HCT116 (cell line): ENCODE measurements around the gene NTRK3. TPM values are rescaled to one million over a fixed set of nuclear protein-coding genes. Genes with fewer than 3 reads are reported as not detected.

Experiments
- ATAC-seq: fragments of 200-7000 bp; cut with Tn5 transposase; 2 replicates; pipeline ENCODE4 v1.9.1; 2020; ENCODE audit warnings: mild to moderate bottlenecking, moderate library complexity
- BruUV-seq: library from RNA; stranded (reverse); fragments of 400-500 nt; replicated peaks from 2 replicates; lab custom pipeline; 2021; lab: Mats Ljungman, UMichigan
- CTCF ChIA-PET: fragments of 300-600 bp; sonication (Branson Sonifier 250); formaldehyde crosslinking; loops from one replicate; lab custom pipeline; 2021; ENCODE audit warnings: antibody characterized with exemption; lab: Charles Lee
- POLR2A ChIA-PET: fragments of 300-600, 350-600 bp; sonication (Branson Sonifier 250); formaldehyde crosslinking; loops from one replicate; lab custom pipeline; 2021; ENCODE audit warnings: antibody characterized with exemption; lab: Charles Lee
- RAD21 ChIA-PET, 2 experiments: fragments of 300-600 bp; sonication (Branson Sonifier 250); formaldehyde crosslinking; loops; one replicate each; lab custom pipeline; 2023; ENCODE audit warnings: low total read pairs in 2 of 2; ENCODE audit not compliant: uncharacterized antibody in 2 of 2, unreplicated experiment in 2 of 2, low non-redundant PET in 1 of 2; lab: Charles Lee
- DNase-seq: peaks from one replicate; pipeline ENCODE4 v3.0.0-alpha.2; 2010; ENCODE audit warnings: low read depth, low spot score
- H2AFZ ChIP-seq: fragments of 200-600 bp; shearing (Covaris generic), sonication (generic); 2 replicates; pipeline ENCODE4 v1.6.1; 2017; ENCODE audit warnings: low read depth, mixed run types, mixed read lengths, antibody characterized with exemption, low read length; ENCODE audit not compliant: poor library complexity, severe bottlenecking
- H3K27ac ChIP-seq: 2 replicates; pipeline ENCODE4 v1.5.1; 2012; ENCODE audit warnings: low read depth, low read length
- H3K27me3 ChIP-seq: fragments of 200-600 bp; sonication (generic); 2 replicates; pipeline ENCODE4 v1.6.1; 2016; ENCODE audit warnings: mixed run types, low read length, mixed read lengths; ENCODE audit not compliant: insufficient read depth
- H3K36me3 ChIP-seq, 2 experiments: fragments of 200-500 bp in 1 of 2; fragments of 200-600 bp in 1 of 2; sonication (Bioruptor generic) in 1 of 2; sonication (generic) in 1 of 2; 2 replicates each; pipeline versions ENCODE4 v1.5.1 to v1.6.1; 2014 to 2016; ENCODE audit warnings: low read length in 2 of 2, inconsistent platforms in 1 of 2, mixed read lengths in 1 of 2, mixed run types in 1 of 2; ENCODE audit not compliant: insufficient read depth in 2 of 2, control insufficient read depth in 1 of 2
- H3K4me1 ChIP-seq, 2 experiments: fragments of 200-600 bp in 1 of 2; sonication (generic) in 1 of 2; 2 replicates each; pipeline versions ENCODE4 v1.5.1 to v1.6.1; 2012 to 2017; ENCODE audit warnings: low read length in 2 of 2, inconsistent platforms in 1 of 2, mild to moderate bottlenecking in 1 of 2, mixed read lengths in 1 of 2, mixed run types in 1 of 2, moderate library complexity in 1 of 2; ENCODE audit not compliant: insufficient read depth in 2 of 2, control insufficient read depth in 1 of 2
- H3K4me2 ChIP-seq: fragments of 200-600 bp; sonication (generic); 2 replicates; pipeline ENCODE4 v1.6.1; 2017; ENCODE audit warnings: mixed run types, low read length, mixed read lengths
- H3K4me3 ChIP-seq, 2 experiments: fragments of 200-600 bp in 1 of 2; sonication (generic) in 1 of 2; replicated peaks in 1 of 2; 2 replicates each; pipeline ENCODE4 v1.5.1; 2011 to 2016; ENCODE audit warnings: low read length in 2 of 2, control low read depth in 1 of 2, low read depth in 1 of 2, mild to moderate bottlenecking in 1 of 2, mixed read lengths in 1 of 2, mixed run types in 1 of 2
- H3K79me2 ChIP-seq: fragments of 200-600 bp; sonication (generic); 2 replicates; pipeline ENCODE4 v1.6.1; 2017; ENCODE audit warnings: mild to moderate bottlenecking, mixed run types, low read length, moderate library complexity, mixed read lengths; ENCODE audit not compliant: insufficient read depth
- H3K9ac ChIP-seq: fragments of 200-600 bp; sonication (generic); 2 replicates; pipeline ENCODE4 v1.6.1; 2016; ENCODE audit warnings: low read length, mixed read lengths
- H3K9me2 ChIP-seq: fragments of 200-600 bp; sonication (generic), shearing (Covaris generic); 2 replicates; pipeline ENCODE4 v1.6.1; 2017; ENCODE audit warnings: mixed run types, mild to moderate bottlenecking, moderate library complexity; ENCODE audit not compliant: insufficient read depth
- H3K9me3 ChIP-seq, 2 experiments: fragments of 200-500 bp in 1 of 2; fragments of 200-600 bp in 1 of 2; sonication (Bioruptor generic) in 1 of 2; sonication (generic) in 1 of 2; 2 replicates each; pipeline ENCODE4 v1.6.1; 2014 to 2017; ENCODE audit warnings: low read length in 2 of 2, mixed read lengths in 2 of 2, inconsistent platforms in 1 of 2, low read depth in 1 of 2, mild to moderate bottlenecking in 1 of 2, mixed run types in 1 of 2, moderate library complexity in 1 of 2; ENCODE audit not compliant: control insufficient read depth in 1 of 2, insufficient read depth in 1 of 2
- H4K20me1 ChIP-seq: fragments of 200-600 bp; sonication (generic), shearing (Covaris generic); 2 replicates; pipeline ENCODE4 v1.6.1; 2017; ENCODE audit warnings: mixed run types, mild to moderate bottlenecking, moderate library complexity; ENCODE audit not compliant: insufficient read depth
- CEBPB ChIP-seq: IDR thresholded peaks from 2 replicates; pipeline ENCODE4 v1.6.1; 2012; ENCODE audit warnings: low read depth
- EGR1 ChIP-seq: IDR thresholded peaks from 2 replicates; pipeline ENCODE4 v1.6.1; 2012; ENCODE audit warnings: low read depth
- EZH2 ChIP-seq: fragments of 200-600 bp; sonication (generic); IDR thresholded peaks from 2 replicates; pipeline ENCODE4 v1.6.1; 2017; ENCODE audit warnings: antibody characterized with exemption, mixed run types
- EZH2phosphoT487 ChIP-seq: fragments of 200-600 bp; IDR thresholded peaks from 2 replicates; pipeline ENCODE4 v1.6.1; 2018; ENCODE audit warnings: antibody characterized with exemption, borderline replicate concordance
- FOSL1 ChIP-seq: IDR thresholded peaks from 2 replicates; pipeline ENCODE4 v1.6.1; 2012; ENCODE audit warnings: low read depth
- JUND ChIP-seq: IDR thresholded peaks from 2 replicates; pipeline ENCODE4 v1.6.1; 2012
- POLR2A ChIP-seq: IDR thresholded peaks from 2 replicates; pipeline ENCODE4 v1.7.0; 2011; ENCODE audit warnings: borderline replicate concordance; ENCODE audit not compliant: insufficient read depth, insufficient read length; ENCODE audit errors: extremely low read depth
- POLR2AphosphoS5 ChIP-seq: IDR thresholded peaks from 2 replicates; pipeline ENCODE4 v1.6.1; 2011; ENCODE audit warnings: mild to moderate bottlenecking, low read depth, low read length, moderate library complexity
- RAD21 ChIP-seq: IDR thresholded peaks from 2 replicates; pipeline ENCODE4 v1.6.1; 2012; ENCODE audit warnings: low read depth, mild to moderate bottlenecking
- SIN3A ChIP-seq: IDR thresholded peaks from 2 replicates; pipeline ENCODE4 v1.6.1; 2012; ENCODE audit warnings: low read depth
- SRF ChIP-seq: IDR thresholded peaks from 2 replicates; pipeline ENCODE4 v1.6.1; 2012; ENCODE audit warnings: low read depth
- YY1 ChIP-seq: IDR thresholded peaks from 2 replicates; pipeline ENCODE4 v1.6.1; 2011; ENCODE audit warnings: low read length, low read depth, moderate library complexity, mild to moderate bottlenecking; ENCODE audit not compliant: insufficient replicate concordance; ENCODE audit errors: extremely low read depth
- ZFX ChIP-seq: fragments of 450-650 bp; IDR thresholded peaks from 2 replicates; pipeline ENCODE4 v1.6.1; 2017
- intact Hi-C: fragments of 100-400 bp; cut with micrococcal nuclease; formaldehyde crosslinking; loops from 2 replicates; pipeline ENCODE4 v1.10.0; 2022
- total RNA-seq: library from RNA; stranded (reverse); gene quantifications from one replicate; pipeline ENCODE4 v1.2.1, GENCODE V29; 2021; ENCODE audit not compliant: unreplicated experiment
- TF ChIP-seq, protein P1 (sequence below): IDR thresholded peaks from 2 replicates; pipeline ENCODE4 v1.6.1; 2012
- TF ChIP-seq, protein P2 (sequence below): IDR thresholded peaks from 2 replicates; pipeline ENCODE4 v1.6.1; 2012
- TF ChIP-seq, protein P3 (sequence below): IDR thresholded peaks from 2 replicates; pipeline ENCODE4 v1.6.1; 2012; ENCODE audit warnings: low read depth
- TF ChIP-seq, protein P4 (sequence below): IDR thresholded peaks from 2 replicates; pipeline ENCODE4 v1.6.1; 2011; ENCODE audit warnings: mild to moderate bottlenecking, low read length, moderate library complexity; ENCODE audit not compliant: insufficient replicate concordance; ENCODE audit errors: extremely low read depth
- TF ChIP-seq, protein P5 (sequence below), 3 experiments: fragments of 200-600 bp in 1 of 3; sonication (generic) in 1 of 3; IDR thresholded peaks in 2 of 3; conservative IDR thresholded peaks in 1 of 3; 2 replicates each; pipeline ENCODE4 v1.5.1; 2012 to 2017; ENCODE audit warnings: low read depth in 2 of 3, low read length in 2 of 3, antibody characterized with exemption in 1 of 3, borderline replicate concordance in 1 of 3, control low read depth in 1 of 3, mild to moderate bottlenecking in 1 of 3, mixed read lengths in 1 of 3, mixed run types in 1 of 3, moderate library complexity in 1 of 3; ENCODE audit not compliant: insufficient read depth in 1 of 3

Gene NTRK3
- total RNA-seq, 1 experiment from 2014 or later, result not detected

DNA sequence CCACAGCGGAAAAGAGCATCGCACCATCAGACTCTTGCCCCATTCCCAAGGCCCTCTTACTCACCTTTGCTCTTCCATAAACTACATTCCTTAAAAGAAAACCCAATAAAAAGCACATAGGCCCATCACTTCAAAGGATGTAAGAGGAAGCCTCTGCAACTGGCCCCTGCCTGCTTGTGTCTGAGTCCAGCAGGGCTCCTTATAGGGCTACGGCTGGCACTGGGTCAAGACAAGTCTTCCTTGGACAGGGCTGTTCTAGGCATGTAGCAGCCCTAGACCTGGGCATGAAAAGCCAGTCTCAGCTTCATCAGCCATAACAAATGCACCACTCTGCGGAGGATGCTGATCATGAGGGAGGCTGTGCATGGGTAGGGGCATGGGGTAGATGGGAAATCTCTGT lies 218.3 kb downstream of the NTRK3 start:
- ATAC-seq, result no peak
- Histone ChIP-seq H3K9me3 (no peaks in the 10 kb centered on the region), H3K9me2 (no peaks in the 10 kb centered on the region), H3K9ac (no peak overlapping the region), H2AFZ (no peak overlapping the region), H3K27me3 (0 out of 2 replicates have a peak, but pooled peaks cover 3% of the 10 kb centered on the region), H3K36me3 (no peaks in the 10 kb centered on the region), H3K79me2 (no peaks in the 10 kb centered on the region), H4K20me1 (no peaks in the 10 kb centered on the region), H3K4me3 (no peak overlapping the region), H3K27ac (no peak overlapping the region), H3K4me2 (no peak overlapping the region), H3K4me1 (no peaks in the 10 kb centered on the region)
- ChIA-PET POLR2A (no interaction called here), CTCF (no interaction called here), RAD21 (no interaction called here)
- intact Hi-C loops, result no loop called here
- BruUV-seq, result no TSS peak
- DNase-seq, result no peak
- TF ChIP-seq POLR2A (no peak), FOSL1 (no peak), YY1 (no peak), EZH2phosphoT487 (no peak), EGR1 (no peak), CEBPB (no peak), JUND (no peak), SIN3A (no peak), ZFX (no peak), EZH2 (no peak), POLR2AphosphoS5 (no peak), RAD21 (no peak), SRF (no peak)
- TF ChIP-seq, protein P1, sequence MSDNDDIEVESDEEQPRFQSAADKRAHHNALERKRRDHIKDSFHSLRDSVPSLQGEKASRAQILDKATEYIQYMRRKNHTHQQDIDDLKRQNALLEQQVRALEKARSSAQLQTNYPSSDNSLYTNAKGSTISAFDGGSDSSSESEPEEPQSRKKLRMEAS, result no peak
- TF ChIP-seq, protein P2, sequence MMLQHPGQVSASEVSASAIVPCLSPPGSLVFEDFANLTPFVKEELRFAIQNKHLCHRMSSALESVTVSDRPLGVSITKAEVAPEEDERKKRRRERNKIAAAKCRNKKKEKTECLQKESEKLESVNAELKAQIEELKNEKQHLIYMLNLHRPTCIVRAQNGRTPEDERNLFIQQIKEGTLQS, result no peak
- TF ChIP-seq, protein P3, sequence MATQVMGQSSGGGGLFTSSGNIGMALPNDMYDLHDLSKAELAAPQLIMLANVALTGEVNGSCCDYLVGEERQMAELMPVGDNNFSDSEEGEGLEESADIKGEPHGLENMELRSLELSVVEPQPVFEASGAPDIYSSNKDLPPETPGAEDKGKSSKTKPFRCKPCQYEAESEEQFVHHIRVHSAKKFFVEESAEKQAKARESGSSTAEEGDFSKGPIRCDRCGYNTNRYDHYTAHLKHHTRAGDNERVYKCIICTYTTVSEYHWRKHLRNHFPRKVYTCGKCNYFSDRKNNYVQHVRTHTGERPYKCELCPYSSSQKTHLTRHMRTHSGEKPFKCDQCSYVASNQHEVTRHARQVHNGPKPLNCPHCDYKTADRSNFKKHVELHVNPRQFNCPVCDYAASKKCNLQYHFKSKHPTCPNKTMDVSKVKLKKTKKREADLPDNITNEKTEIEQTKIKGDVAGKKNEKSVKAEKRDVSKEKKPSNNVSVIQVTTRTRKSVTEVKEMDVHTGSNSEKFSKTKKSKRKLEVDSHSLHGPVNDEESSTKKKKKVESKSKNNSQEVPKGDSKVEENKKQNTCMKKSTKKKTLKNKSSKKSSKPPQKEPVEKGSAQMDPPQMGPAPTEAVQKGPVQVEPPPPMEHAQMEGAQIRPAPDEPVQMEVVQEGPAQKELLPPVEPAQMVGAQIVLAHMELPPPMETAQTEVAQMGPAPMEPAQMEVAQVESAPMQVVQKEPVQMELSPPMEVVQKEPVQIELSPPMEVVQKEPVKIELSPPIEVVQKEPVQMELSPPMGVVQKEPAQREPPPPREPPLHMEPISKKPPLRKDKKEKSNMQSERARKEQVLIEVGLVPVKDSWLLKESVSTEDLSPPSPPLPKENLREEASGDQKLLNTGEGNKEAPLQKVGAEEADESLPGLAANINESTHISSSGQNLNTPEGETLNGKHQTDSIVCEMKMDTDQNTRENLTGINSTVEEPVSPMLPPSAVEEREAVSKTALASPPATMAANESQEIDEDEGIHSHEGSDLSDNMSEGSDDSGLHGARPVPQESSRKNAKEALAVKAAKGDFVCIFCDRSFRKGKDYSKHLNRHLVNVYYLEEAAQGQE, result no peak
- TF ChIP-seq, protein P4, sequence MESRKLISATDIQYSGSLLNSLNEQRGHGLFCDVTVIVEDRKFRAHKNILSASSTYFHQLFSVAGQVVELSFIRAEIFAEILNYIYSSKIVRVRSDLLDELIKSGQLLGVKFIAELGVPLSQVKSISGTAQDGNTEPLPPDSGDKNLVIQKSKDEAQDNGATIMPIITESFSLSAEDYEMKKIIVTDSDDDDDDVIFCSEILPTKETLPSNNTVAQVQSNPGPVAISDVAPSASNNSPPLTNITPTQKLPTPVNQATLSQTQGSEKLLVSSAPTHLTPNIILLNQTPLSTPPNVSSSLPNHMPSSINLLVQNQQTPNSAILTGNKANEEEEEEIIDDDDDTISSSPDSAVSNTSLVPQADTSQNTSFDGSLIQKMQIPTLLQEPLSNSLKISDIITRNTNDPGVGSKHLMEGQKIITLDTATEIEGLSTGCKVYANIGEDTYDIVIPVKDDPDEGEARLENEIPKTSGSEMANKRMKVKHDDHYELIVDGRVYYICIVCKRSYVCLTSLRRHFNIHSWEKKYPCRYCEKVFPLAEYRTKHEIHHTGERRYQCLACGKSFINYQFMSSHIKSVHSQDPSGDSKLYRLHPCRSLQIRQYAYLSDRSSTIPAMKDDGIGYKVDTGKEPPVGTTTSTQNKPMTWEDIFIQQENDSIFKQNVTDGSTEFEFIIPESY, result no peak
- TF ChIP-seq, protein P5, sequence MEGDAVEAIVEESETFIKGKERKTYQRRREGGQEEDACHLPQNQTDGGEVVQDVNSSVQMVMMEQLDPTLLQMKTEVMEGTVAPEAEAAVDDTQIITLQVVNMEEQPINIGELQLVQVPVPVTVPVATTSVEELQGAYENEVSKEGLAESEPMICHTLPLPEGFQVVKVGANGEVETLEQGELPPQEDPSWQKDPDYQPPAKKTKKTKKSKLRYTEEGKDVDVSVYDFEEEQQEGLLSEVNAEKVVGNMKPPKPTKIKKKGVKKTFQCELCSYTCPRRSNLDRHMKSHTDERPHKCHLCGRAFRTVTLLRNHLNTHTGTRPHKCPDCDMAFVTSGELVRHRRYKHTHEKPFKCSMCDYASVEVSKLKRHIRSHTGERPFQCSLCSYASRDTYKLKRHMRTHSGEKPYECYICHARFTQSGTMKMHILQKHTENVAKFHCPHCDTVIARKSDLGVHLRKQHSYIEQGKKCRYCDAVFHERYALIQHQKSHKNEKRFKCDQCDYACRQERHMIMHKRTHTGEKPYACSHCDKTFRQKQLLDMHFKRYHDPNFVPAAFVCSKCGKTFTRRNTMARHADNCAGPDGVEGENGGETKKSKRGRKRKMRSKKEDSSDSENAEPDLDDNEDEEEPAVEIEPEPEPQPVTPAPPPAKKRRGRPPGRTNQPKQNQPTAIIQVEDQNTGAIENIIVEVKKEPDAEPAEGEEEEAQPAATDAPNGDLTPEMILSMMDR (IDR thresholded peaks at IDR 0.05 in 2 of 3, conservative IDR thresholded peaks at IDR 0.05 in 1 of 3; ENCODE audit: borderline replicate concordance in 1 of 3, insufficient read depth in 1 of 3, low read depth in 2 of 3, low read length in 2 of 3), result no peak
